HepG2 (cell line): ENCODE results near the gene KLHL3. TPM values are rescaled to one million over a fixed set of nuclear protein-coding genes. Genes with fewer than 3 reads are reported as not detected.
A peak's percentile ranks its signal among the peaks of the same experiment; 100 is the strongest.

Experiments used
- ATAC-seq: fragments of 200-7000 bp; cut with Tn5 transposase; 3 replicates; pipeline ENCODE4 v1.9.1; 2020; ENCODE audit warnings: mild to moderate bottlenecking, moderate library complexity
- BruUV-seq: library from RNA; stranded (reverse); fragments of 400-500 nt; replicated peaks from 2 replicates; lab custom pipeline; 2021; lab: Mats Ljungman, UMichigan
- CTCF ChIA-PET: fragments of 300-600 bp; formaldehyde crosslinking; extraction: SDS; loops from one replicate; lab custom pipeline; 2021; ENCODE audit warnings: low total read pairs, inconsistent platforms, low intra/inter-chr PET ratio; lab: Yijun Ruan, JAX
- POLR2A ChIA-PET: fragments of 350-600 bp; sonication (Branson Sonifier 250); formaldehyde crosslinking; loops from one replicate; lab custom pipeline; 2020; ENCODE audit warnings: antibody characterized with exemption, inconsistent platforms; lab: Yijun Ruan, JAX
- DNase-seq: peaks from one replicate; pipeline ENCODE4 v3.0.0-alpha.2; 2015; ENCODE audit warnings: low spot score
- FAIRE-seq: peaks from 3 replicates; lab custom pipeline; 2011; peaks lifted over from hg19 to GRCh38; lab: Jason Lieb, UNC
- H2AFZ ChIP-seq: one replicate; pipeline ENCODE4 v1.6.1; 2011; ENCODE audit warnings: low read length, inconsistent platforms
- H3K27ac ChIP-seq: fragments of 300-600 bp; 3 replicates; pipeline ENCODE4 v1.8.0; 2011; ENCODE audit warnings: mixed run types, mild to moderate bottlenecking, mixed read lengths, low read length, inconsistent platforms; ENCODE audit not compliant: insufficient read depth; ENCODE audit errors: extremely low read length
- H3K27me3 ChIP-seq, 2 experiments: fragments of 200-600 bp in 1 of 2; 2 replicates in 1 of 2; 3 replicates in 1 of 2; pipeline versions ENCODE4 v1.6.0 to v1.8.0; 2011; ENCODE audit warnings: low read length in 2 of 2, mild to moderate bottlenecking in 2 of 2, moderate library complexity in 2 of 2, inconsistent platforms in 1 of 2; ENCODE audit not compliant: insufficient read depth in 2 of 2, control insufficient read depth in 1 of 2
- H3K36me3 ChIP-seq, 2 experiments: fragments of 200-600 bp in 1 of 2; replicated peaks in 1 of 2; 2 replicates in 1 of 2; 3 replicates in 1 of 2; pipeline versions ENCODE4 v1.5.1 to v1.8.0; 2011; ENCODE audit warnings: low read length in 2 of 2, inconsistent platforms in 1 of 2; ENCODE audit not compliant: insufficient read depth in 2 of 2, control insufficient read depth in 1 of 2
- H3K4me1 ChIP-seq: 2 replicates; pipeline ENCODE4 v1.5.1; 2012; ENCODE audit warnings: low read length, inconsistent platforms; ENCODE audit not compliant: insufficient read depth
- H3K4me2 ChIP-seq: 2 replicates; pipeline ENCODE4 v1.6.0; 2011; ENCODE audit warnings: low read depth, low read length, inconsistent platforms
- H3K4me3 ChIP-seq, 3 experiments: fragments of 200-600 bp in 1 of 3; sonication (generic), shearing (Covaris generic) in 1 of 3; replicated peaks in 1 of 3; 2 replicates each; pipeline ENCODE4 v1.5.1; 2011 to 2016; ENCODE audit warnings: low read length in 3 of 3, inconsistent platforms in 2 of 3, low read depth in 2 of 3, mild to moderate bottlenecking in 2 of 3, control low read depth in 1 of 3, mixed read lengths in 1 of 3; ENCODE audit not compliant: insufficient read depth in 1 of 3
- H3K79me2 ChIP-seq: one replicate; pipeline ENCODE4 v1.6.1; 2011; ENCODE audit warnings: low read length, inconsistent platforms; ENCODE audit not compliant: insufficient read depth
- H3K9ac ChIP-seq: 2 replicates; pipeline ENCODE4 v1.6.0; 2011; ENCODE audit warnings: mild to moderate bottlenecking, low read depth, low read length, inconsistent platforms; ENCODE audit not compliant: insufficient read depth
- H3K9me3 ChIP-seq: 2 replicates; pipeline ENCODE4 v1.5.1; 2012; ENCODE audit warnings: mild to moderate bottlenecking, low read length
- H4K20me1 ChIP-seq: 2 replicates; pipeline ENCODE4 v1.6.0; 2011; ENCODE audit warnings: inconsistent platforms, mild to moderate bottlenecking, low read length, moderate library complexity; ENCODE audit not compliant: insufficient read depth
- ATF6 ChIP-seq: sonication (generic); formaldehyde crosslinking; conservative IDR thresholded peaks from 2 replicates; pipeline ENCODE4 v1.4.0; 2020; ENCODE audit warnings: missing genetic modification reagents
- ATRX ChIP-seq: sonication (generic); formaldehyde crosslinking; IDR thresholded peaks from 2 replicates; pipeline ENCODE4 v1.4.0; 2020; ENCODE audit warnings: missing genetic modification reagents, borderline replicate concordance
- FOXC1 ChIP-seq: sonication (generic); formaldehyde crosslinking; IDR thresholded peaks from 2 replicates; pipeline ENCODE4 v1.8.0; 2022; ENCODE audit warnings: mild to moderate bottlenecking, missing genetic modification reagents, borderline replicate concordance
- HDAC1 ChIP-seq: sonication (generic); formaldehyde crosslinking; IDR thresholded peaks from 2 replicates; pipeline ENCODE4 v1.5.1; 2020; ENCODE audit warnings: mild to moderate bottlenecking, missing genetic modification reagents
- TBL1XR1 ChIP-seq: fragments of 150-350 bp; IDR thresholded peaks from 2 replicates; pipeline ENCODE4 v1.6.1; 2014; ENCODE audit warnings: borderline replicate concordance, low read length; ENCODE audit not compliant: partially characterized antibody
- TBX3 ChIP-seq: fragments of 450-650 bp; IDR thresholded peaks from 2 replicates; pipeline ENCODE4 v1.6.1; 2017; ENCODE audit warnings: antibody characterized with exemption, mild to moderate bottlenecking, inconsistent platforms, borderline replicate concordance
- TERF1 ChIP-seq: sonication (generic); formaldehyde crosslinking; IDR thresholded peaks from 2 replicates; pipeline ENCODE4 v1.8.0; 2022; ENCODE audit warnings: mild to moderate bottlenecking, missing genetic modification reagents, moderate library complexity
- TGIF2 ChIP-seq: IDR thresholded peaks from 2 replicates; pipeline ENCODE4 v1.6.1; 2016; ENCODE audit warnings: control low read depth, missing compliant biosample characterization
- ZNF121 ChIP-seq: sonication (generic); formaldehyde crosslinking; IDR thresholded peaks from 2 replicates; pipeline ENCODE4 v1.5.0; 2020; ENCODE audit warnings: mild to moderate bottlenecking, missing genetic modification reagents
- ZNF598 ChIP-seq: sonication (generic); formaldehyde crosslinking; IDR thresholded peaks from 2 replicates; pipeline ENCODE4 v1.5.1; 2020; ENCODE audit warnings: mild to moderate bottlenecking, missing genetic modification reagents, borderline replicate concordance
- ZNF839 ChIP-seq: sonication (generic); formaldehyde crosslinking; IDR thresholded peaks from 2 replicates; pipeline ENCODE4 v1.4.0; 2020; ENCODE audit warnings: missing genetic modification reagents, mild to moderate bottlenecking, borderline replicate concordance
- WGBS: methylation state at CpG from one replicate; pipeline ENCODE4 v1.1.6; 2017; ENCODE audit warnings: low lambda C conversion rate; 5-methylcytosine and 5-hydroxymethylcytosine counted together
- in situ Hi-C: cut with HindIII; loops from 2 replicates; pipeline ENCODE4 v1.10.0; 2017; ENCODE audit warnings: low pct_unique_long_range_greater_than_20kb; ENCODE audit not compliant: extremely low pct_ligation_motif_present
- intact Hi-C: fragments of 100-400 bp; cut with micrococcal nuclease; formaldehyde crosslinking; loops from one replicate; pipeline ENCODE4 v1.10.0; 2022; ENCODE audit not compliant: unreplicated experiment
- polyA plus RNA-seq, 8 experiments: library from polyadenylated mRNA; depleted of rRNA in 3 of 8; stranded (reverse) in 7 of 8; unstranded in 1 of 8; fragments of >200 nt; fragmentation: Illumina TruSeq in 4 of 8; extraction: Trizol in 4 of 8; gene quantifications; 2 replicates each; pipeline versions ENCODE4 v1.2.1 to v1.2.3, GENCODE V29; 2011 to 2016; ENCODE audit warnings: low read depth in 4 of 8, missing spikeins in 1 of 8, mixed read lengths in 1 of 8; ENCODE audit not compliant: insufficient read depth in 1 of 8
- total RNA-seq, 5 experiments: library from RNA; depleted of rRNA; stranded (reverse); fragments of >200 nt; fragmentation: Illumina TruSeq; extraction: Trizol; gene quantifications; 2 replicates each; pipeline ENCODE4 v1.2.3, GENCODE V29; 2016; ENCODE audit warnings: low read depth in 1 of 5

Gene KLHL3
- total and polyA plus RNA-seq, 2 of the 13 experiments (the other 11 are each of a cell fraction or from before 2014, with no cell fraction given): 0.02 to 0.08 TPM

GRCh38 chr5:137630216-137630971 lies 105.5 kb downstream of the KLHL3 start:
- Histone ChIP-seq H3K27ac (no peak overlapping the region), H3K9ac (no peak overlapping the region), H3K4me1 (no peaks in the 10 kb centered on the region), H3K27me3 (no peaks in the 10 kb centered on the region), H3K79me2 (no peaks in the 10 kb centered on the region), H3K9me3 (no peaks in the 10 kb centered on the region), H3K4me3 (no peak overlapping the region), H3K36me3 (no peaks in the 10 kb centered on the region), H3K4me2 (no peak overlapping the region), H2AFZ (no peak overlapping the region), H4K20me1 (no peaks in the 10 kb centered on the region)
- CTCF ChIA-PET: interaction anchor here (1.7 to 3.4 kb wide), 2 partner anchors 113 to 192 kb away, joined by 7 to 37 read pairs; no protein-coding TSS in a partner anchor
- TF ChIP-seq ZNF121 (CRISPR knock-in tag): no peak
- TF ChIP-seq ATF6 (CRISPR knock-in tag): no peak
- TF ChIP-seq ZNF839: no peak
- no peak for TF ChIP-seq HDAC1 (CRISPR knock-in tag)
- TF ChIP-seq FOXC1 (CRISPR knock-in tag): no peak
- TF ChIP-seq TERF1 (CRISPR knock-in tag): no peak
- TF ChIP-seq ATRX (CRISPR knock-in tag): no peak
- TF ChIP-seq TBX3: no peak
- no peak for TF ChIP-seq TBL1XR1
- TF ChIP-seq ZNF598: no peak
- TF ChIP-seq TGIF2: no peak
- no TSS peak for BruUV-seq
- DNase-seq (no peak), ATAC-seq (peak; percentile 48), FAIRE-seq (no peak)
- in situ Hi-C loops: loop anchor here (10.0 kb wide), 1 partner anchor 434 kb away; no protein-coding TSS in a partner anchor
- POLR2A ChIA-PET: no interaction called here
- WGBS: 40% methylated on average over 6 of the region's 10 CpGs
- intact Hi-C loops: no loop called here
